CD4-positive, alpha-beta T cell treated with Interferon alpha-2 for 1 hour (primary cell): ENCODE measurements around the gene INSRR.
A peak's percentile ranks its signal among the peaks of the same experiment; 100 is the strongest.

Experiments used
- DNase-seq, 2 donors: peaks; one replicate each; pipeline ENCODE4 v3.0.0-alpha.2; 2020 to 2022

INSRR gene

DNA sequence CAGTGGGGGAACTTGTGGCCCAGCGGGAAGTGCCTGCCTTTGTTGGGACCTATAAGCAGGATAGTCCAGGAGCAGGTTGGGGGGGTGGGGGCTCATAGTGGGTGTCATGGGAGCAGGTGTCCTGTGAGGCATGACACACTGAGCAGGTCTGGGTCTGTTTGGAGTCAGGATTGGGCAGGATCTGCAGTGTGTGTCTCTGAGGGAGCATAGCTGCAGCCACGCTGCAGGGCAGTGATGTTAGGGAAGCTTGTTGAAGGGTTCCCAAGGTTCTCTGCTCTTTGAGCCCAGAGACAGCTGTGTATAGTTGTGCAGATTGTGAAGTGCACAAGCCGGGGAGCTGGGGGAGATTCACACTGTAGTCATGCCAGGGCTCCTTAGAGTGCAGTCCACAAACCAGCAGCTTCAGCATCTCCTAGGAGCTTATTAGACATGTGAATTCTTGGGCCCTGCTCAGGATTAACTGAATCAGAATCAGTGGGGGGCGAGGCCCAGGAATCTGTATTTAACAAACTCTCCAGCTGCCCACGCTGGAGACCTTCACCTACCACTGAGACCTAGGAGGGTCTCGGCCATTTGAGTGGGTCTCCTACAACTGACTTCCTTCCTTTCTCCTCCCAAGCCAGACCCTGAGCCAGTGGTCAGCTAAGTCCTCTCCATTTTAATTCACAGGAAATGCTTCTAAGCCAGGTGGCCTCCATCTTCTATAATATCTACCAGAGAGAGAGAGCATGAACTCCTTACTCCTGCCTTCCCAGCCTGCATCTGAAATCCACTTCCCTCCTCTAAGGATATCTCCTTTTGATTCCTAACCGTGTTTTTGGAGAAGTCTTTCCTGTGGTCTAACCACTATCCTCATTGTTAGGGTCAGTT lies 11.1 kb downstream of the INSRR start:
- no peak for DNase-seq

DNA sequence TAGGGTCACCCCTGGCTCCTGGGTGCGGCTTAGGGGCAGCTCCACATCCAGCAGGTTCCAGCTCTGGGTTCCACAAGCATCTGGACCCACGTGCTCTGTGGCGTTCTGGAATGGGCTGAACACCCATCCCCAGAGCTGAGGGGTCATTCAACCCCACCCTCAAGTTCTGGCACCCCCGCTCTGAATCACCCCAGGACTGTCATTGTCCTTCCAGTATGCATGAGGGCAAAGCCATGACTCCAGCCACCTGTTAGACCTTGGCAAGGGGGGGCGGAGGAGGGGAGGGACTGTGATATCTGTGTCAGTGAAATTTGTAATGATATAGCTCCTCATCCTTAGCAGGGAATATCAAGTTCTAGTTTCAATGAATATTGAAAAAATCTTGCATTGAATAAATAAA lies 12.3 kb downstream of the INSRR start:
- no peak for DNase-seq

DNA sequence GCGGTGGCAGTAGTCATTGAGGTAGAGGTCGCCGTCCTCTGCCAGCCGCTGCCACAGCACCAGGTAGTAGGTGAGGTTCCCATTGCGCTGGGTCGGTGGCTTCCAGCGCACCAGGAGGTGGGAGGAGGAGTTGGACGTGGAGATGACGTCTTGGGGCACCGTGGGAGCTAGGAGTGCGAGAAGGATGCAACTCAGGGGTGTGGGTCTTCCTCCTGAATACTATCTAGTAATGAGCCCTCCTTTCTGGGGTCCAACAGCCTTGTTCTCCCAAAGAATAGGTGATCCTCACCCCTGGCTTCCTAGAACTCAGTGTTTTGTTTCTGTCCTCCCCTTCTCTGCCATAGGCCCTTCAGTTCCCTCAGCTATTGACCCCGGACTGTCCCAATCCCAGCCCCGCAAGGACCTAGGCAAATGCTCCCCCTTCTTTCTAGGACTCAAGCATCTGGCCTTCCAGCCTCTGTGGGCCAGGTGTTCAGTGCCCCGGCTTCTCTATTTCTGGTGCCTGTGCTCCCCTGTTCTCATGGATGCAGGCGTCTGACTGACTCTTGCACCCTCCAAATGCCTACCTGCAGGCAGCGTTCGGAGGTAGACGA lies 12.9 kb downstream of the INSRR start:
- DNase-seq = no peak

DNA sequence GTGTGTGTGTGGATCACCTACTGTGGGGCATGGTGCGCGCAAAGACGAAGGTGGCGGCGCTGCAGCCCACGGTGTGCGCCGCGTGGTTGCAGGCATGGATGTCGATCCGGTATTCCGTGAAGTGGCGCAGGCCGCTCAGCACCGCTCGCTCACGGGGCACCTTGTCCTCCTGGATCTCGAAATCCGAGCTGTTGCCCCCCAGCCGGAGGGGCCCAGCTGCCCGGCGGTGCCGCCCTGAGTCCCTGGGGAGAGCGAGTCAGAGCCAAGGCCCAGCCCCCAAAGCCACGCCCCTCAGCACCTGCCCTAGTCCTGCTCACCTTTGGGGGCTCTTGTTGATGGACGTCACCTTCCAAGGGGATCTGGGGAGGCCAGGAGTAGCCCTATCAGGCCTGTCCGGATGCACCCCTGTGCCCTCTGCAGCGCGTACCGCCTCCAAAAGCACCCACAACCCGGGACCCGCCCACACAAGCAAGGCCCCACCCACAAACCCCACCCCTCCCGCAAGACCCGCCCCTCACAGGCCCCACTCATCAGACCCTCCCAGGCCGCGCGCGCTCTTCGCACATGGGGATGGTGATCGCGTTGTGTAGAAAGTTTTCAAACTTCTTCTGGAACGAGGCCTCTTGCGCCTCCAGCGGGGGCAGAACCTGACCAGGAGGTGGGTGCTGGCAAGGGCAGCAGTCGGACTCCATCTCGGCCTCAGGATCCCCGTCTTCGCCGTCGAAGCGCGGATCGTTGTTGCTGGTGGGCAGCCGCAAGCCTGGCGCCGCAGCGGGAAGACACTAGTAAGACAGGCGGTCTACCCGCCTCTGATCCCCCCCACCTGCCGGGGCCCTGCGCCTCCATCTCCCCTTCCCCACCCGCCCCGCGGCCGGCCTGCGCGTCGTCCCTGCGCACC lies 13.6 kb downstream of the INSRR start:
- peak; percentile 17 to 49 for DNase-seq

DNA sequence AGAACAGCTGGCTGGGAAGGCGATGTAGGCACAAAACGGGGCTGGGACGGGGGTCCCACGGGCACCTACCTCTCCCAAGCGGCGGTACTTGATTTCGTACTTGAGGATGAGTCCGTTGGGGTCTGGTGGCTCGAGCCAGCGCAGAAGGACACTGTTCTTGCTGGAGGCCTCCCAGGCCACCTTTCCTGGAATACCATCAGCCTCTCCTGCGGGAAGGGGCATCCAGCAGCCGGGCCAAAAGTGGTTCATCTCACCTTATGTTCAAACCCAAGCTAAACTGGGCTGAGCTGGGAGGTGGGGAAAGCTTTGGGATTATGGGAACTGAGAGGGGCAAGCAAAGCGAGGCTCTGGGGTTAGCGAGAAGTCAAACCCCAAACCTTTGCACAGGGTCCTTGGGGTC lies 14.3 kb downstream of the INSRR start:
- DNase-seq = no peak

DNA sequence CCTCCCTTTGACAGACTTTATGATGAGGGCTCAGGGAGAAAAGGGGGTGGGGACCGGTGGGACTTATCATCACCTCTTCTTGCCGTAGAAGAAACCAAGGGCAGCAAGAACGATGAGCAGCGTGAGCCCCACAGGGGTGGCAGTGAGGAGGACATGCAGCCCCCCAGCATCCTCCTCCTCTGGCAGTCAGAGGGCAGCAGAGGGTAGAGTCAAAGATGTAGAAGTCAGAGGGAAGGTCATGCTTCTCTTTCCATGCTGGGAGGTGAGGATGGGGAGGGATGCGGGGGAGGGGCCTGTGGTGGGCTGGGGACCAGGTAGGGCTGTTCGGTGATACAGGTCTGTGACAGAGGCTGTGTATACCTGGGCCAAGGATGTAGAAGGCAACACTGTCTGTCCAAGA lies 14.8 kb downstream of the INSRR start:
- DNase-seq = no peak

DNA sequence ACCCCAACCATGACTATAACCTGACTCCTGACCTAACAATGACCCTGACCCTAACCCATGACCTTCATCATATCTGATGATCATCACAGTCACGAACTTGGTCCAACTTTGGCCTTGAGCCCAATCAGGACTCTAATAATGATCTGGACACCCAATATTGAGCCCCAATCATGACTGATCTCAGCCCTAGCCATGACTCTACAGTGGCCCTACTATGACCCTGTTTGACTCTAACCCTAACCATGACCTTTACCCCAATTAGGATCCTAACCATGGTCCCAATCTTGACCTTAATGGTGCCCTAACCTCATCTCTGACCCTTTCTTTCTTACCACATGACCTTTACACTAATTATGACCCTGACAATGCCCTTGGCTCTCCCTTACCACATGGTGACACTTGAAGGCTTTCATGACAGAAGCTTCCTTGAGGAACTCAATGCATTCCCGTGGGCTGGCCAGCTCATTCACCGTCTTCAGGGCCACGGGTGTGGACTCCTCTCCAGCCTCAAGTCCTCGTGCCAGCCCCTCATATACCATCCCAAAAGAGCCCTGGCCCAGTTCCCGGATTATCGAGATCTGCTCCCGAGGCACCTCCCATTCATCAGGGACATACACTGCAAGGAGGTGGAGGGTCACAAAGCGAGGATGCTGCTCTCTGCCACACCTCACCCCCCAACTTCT lies 16.2 kb downstream of the INSRR start:
- DNase-seq = no peak

DNA sequence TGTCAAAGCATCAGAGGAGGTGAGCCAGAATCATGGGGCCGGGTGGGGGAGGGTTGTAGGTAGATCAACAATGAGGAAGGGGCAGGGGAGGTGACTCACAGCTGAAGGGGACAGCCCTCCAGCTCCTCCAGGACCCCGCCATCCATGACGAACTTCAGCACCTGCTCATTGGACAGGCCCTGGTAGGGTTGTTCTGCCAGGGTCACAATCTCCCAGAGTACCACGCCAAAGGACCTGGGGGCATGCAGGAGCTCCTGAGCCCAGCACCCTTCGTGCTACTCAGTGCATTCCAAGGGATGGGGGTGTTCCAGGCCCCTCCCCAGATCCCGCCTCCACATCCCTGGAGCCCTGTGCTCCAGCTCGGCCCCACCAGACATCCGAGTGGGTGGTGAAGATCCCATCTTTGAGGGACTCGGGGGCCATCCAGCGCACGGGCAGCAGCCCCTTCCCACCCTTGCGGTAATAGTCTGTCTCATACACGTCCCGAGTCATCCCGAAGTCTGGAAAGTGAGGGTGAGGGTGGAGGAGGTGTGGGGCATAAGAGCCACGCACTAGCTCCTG lies 17.5 kb downstream of the INSRR start:
- DNase-seq = no peak

DNA sequence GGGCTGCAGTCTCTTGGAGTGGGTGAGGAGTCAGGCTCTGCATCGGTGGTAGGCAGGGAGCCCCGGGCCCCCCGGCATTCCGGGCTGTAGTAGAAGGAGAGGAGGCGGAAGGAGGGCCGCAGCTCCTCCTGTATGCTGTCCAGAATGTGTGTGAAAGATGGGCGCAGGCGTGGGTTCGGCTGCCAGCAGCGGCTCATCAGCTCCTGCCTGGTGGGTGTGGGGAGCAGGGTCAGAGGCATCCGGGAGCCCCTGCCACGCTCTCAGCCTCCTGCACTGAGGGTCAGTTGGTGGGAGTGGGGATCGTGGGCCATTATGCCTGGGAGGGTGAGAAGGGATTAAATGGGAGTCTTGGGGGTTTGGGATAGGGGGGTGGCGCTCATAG lies 18.0 kb downstream of the INSRR start:
- DNase-seq = no peak

DNA sequence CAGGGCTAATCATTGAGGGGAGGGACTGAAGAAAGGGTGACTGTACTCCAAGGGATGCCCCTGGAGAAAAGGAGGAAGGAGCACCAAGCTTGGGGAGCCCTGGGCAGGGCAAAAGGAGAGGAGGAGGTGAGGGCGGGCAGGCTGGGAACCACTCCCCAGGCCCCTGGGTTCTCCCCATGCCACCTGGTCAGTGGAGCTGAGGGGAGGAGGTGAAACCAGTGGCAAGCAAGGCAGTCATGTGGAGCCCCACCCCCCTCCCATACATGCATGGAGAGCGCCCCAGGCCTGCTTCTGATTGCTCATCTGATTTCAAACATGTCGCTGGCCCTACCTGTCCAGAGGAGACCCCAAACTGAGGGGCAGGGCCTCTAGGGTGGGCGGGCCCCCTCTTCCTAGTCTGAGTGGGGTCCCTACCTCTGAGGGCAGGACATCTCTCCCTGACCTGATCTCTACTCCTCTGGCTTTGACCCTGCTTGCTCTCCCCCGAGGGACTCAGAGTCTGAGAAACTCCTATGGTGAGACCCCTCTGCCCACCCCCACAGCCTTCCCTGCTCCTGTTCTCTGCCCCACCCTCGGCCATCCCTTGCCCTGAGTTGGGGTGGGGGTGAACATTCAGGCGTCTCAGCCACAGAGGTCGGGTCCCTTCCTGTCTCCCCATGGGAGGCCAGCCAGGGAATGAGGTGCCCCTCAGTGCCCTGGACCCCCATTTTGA lies 18.6 kb downstream of the INSRR start:
- DNase-seq = no peak

DNA sequence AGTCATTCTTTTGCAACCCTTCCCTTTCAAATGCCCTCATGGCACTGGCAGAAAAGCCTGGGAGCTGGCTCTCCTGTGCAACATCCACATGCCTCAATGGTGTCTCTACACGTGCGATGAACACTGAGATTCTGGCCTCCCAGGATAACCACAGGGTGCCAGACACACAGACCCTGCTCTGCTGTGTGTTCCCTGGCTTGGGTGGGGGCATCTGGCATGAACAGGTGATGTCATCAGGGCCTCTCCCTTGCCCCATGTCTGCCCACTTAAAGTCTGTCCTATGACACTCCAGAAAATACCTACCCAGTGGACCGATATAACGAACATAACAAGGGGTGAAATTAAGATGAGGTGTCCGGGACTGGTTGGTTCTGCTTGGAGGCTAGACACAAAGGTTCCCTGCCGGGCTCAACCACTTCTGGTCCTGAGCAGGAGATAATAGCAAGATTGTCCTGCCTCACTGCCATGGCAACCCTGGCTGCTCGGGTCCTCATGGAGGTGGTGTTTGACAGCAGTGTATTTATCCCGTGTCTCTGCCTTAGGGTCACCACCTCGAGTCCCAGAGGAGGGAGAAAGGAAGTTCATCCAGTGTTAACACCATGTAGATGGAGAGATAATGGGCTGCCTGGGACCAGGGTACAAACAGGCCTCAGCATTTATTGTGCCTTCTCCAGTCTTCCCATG lies 19.3 kb downstream of the INSRR start:
- DNase-seq = no peak

DNA sequence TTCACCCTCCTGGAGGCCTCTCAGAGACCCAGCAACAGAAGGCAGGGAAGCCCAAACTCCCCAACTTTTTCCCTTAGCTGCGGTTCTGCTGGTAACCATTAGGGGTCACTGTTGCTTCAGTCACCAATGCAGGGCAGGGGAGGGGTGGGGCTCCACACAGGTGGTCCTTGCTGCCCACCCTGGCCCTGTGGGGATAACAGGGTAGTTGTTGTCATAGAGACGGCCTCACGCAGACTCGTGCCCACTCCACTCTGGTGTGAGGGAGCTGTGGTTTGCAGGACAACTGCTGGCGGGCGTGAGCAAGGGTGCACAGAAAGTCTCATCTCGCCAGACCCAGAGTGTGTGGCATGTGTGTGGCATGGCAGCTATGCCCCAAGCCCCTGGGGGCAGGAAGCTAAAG lies 19.9 kb downstream of the INSRR start:
- DNase-seq = peak; percentile 20 to 64

DNA sequence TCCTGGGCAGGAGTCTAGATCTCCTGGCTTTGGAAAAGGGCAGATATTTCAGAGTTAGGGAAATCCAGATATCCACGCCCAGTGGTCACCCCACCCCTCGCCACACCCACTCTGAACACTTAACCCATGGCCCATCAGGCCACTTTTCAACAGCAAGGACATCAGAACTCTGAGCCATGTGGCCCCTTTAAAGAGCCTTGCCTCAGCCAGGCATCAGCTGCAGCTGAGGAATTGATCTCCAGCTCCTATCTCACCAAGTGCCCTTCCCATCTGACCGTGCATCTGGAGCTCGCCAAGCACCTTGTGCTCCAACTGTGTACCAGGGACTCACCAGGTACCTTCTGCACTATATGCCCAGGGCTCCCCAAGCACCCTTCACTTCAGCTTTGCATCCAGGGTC lies 22.0 kb downstream of the INSRR start:
- no peak for DNase-seq

DNA sequence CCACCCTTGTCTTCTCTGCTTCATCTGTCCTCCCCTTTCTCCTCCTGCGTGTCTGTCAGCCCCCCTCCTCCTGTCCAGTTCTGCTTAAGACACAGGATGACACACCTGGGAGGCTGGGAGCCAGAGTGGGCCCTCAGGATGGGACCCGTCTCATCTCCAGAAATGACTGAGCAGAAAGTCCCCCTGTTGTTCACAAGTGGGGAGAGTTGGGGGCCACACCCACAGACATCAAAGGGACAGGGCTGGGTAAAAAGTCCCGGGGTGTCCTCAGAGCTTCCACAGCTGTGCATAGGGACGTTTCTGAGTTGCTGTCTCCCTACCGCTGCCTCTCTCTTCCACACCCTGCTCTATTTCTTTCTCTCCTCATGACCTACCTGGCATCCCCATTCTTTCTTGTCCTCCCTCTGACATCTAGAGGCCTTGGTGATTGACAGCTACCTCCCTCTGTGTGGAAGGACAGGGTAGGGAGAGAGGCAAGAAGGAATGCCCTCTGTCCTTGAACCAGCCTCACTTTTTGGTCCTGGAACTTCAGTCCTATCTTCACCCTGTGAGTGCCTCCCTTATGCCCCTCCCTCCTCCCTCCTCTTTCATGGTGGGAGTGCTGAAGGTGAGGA lies 22.8 kb downstream of the INSRR start:
- peak; percentile 20 to 51 for DNase-seq

DNA sequence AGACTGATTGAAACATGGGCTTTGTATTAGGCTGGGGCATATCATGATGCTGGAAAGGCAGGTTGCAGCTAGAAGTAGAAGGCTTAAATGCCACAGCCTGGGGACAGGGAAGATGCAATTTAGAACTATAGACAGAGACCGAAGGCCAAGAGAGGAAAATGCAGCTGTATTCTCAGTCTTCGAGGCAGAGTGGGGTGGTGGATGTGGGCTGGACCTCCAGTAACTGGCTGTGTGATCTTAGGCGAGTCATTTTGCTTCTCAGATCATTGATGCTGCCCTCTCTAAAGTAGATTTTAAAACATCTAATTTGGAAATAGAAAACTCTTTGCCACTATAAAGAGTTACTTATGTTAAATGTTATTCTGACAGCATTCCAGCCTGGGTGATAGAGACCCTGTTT lies 24.6 kb downstream of the INSRR start:
- DNase-seq = no peak

DNA sequence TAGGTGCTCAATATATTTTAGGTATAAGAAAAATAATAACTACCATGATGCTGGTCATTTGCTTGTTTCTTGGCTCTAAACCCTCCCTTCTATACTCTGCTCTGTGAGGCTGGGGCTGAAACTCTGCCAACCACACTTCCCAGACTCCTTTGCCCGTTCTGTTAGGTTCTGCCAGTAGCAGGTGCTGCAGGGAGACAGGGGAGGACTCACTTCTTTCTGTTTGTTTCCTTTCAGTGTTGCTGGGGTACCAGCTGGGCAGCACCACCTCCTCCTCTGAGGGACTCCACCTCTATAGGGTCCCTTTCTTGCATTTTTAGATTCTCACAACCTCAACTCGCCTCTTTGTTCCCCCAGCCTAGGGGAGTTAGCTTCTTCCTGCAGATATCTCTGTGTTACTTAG lies 25.3 kb downstream of the INSRR start:
- no peak for DNase-seq

DNA sequence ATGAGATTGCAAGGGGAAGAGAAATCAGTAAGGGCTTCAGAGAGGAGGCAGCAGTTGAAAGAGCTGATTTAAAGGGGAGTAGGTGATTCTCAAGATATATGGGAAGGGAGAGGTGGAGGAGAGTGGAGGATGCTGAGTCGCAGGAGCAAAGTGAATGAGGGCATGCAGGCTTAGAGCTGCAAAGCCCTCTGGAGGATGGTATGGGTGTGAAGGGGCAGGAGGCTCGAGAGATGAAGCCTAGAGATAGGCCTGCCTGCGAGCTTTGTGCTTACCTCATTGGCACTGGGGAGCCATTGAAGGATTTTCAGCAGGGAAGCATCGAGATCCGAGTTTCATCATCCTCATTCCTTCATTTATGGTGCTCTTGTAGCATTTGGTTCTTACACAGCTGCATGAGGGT lies 26.5 kb downstream of the INSRR start:
- DNase-seq = no peak

DNA sequence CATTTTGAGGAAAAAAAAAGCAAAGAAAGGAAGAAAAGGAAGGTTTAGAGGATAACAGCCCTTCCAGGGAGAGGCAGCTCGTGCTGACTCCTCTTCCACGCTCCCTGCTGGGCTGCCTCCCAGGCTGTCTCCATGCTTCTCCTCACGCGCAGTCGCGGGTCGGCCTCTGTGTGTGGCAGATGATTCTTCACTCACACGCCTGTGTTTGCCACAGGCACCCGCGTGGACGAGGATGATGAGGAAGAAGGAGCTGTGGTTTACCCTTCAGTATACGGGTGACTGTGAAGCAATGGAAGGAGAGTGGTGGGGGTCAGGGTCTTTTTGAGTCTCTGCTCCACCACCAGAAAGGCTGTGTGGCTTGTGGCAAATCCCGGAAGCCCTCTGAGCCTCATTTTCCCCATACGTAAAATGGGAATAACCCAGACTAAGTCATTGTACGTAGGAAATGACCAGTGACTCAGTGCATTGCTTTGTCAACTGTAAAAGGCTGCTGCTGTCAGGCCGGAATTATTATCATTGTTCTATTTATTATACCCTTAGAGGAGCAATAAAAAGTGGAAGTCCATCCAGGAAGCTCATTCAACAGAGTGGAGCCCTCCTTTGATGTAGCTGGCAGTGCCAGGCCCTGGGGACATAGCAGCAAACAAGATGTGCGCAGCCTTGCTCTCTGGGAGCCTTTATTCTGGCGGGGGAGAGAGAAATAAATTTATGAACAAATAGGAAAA lies 30.4 kb downstream of the INSRR start:
- no peak for DNase-seq

DNA sequence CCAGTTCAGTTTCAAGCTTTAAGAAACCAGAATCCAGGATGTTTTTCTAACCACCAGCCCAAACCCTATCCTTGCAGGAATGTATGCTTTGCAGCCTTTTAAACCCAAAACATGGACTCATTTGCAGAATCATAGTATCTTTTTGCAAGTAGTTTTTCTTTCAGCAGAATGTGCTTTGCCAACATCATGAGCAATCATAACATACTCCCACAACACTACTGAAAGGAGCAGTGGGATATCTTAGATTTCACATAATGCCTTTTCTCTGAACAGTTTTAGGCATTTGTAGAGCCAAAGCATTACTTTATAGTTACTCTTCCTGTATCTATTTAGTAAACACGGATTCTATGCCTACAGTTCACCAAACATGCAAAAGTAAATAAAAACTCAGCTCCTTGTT lies 32.3 kb downstream of the INSRR start:
- no peak for DNase-seq

DNA sequence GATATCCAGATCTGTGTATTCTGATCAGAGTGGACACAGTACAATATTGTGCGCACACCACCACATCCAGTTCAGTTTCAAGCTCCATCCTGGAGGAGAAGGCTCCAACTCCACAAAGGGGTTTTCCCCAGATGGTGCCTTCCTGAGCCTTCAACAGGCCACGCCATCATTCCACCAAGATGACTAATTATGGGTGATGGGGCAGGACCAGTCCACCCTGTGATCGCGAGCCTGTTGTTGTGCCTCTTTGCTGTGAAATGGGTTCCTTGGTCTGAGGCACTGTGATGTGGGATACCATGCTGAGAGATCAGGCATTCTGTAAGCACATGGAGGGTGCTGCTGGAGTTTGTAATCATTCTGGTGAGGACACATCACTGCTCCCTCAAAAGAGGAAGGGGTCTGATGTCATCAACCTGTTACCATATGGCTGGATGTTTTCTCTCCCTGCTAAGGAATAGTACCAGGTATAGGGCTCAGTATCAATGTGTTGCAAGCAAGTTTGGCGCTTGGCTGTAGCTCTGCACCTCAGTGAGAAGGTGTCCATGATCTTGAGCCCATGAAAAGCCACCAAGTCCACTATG lies 35.6 kb downstream of the INSRR start:
- no peak for DNase-seq
